Measurements from ENCODE around the gene DDX56.
"Not testable (repeated sequence)": the region's sequence is repeated elsewhere in the genome, so short reads cannot be mapped to it uniquely, and the experiment has no call there.

DDX56 gene

GRCh38 chr7:44595934-44596635, 22.4 kb upstream of the DDX56 start:
- no peak for DNase-seq

- no peak for DNase-seq
These were observed 17.2 kb upstream of the DDX56 start for GRCh38 chr7:44590910-44591309.

- no peak for DNase-seq
These were observed 14.4 kb upstream of the DDX56 start for GRCh38 chr7:44587843-44588711.

GRCh38 chr7:44583146-44583865, 9.6 kb upstream of the DDX56 start:
- DNase-seq = no peak

- peak; percentile 100 for DNase-seq
These were observed 8.3 kb upstream of the DDX56 start, which contains the start of gene TMED4 for GRCh38 chr7:44581879-44582603. TSS of gene TMED4 (minus strand) at chr7:44582231. CDS start at chr7:44582206, 25 bp downstream.

- DNase-seq = peak; percentile 75
These were observed 7.5 kb upstream of the DDX56 start for GRCh38 chr7:44580945-44581878.

- DNase-seq = no peak
These were observed 2.5 kb upstream of the DDX56 start for GRCh38 chr7:44576228-44576627.

GRCh38 chr7:44575054-44575453, 1.3 kb upstream of the DDX56 start:
- DNase-seq = no peak

GRCh38 chr7:44574287-44574872, 672 bp upstream of the DDX56 start:
- DNase-seq = no peak

- DNase-seq = no peak
These were observed 937 bp downstream of the DDX56 start for GRCh38 chr7:44572771-44573170.

- peak; percentile 29 for DNase-seq
These were observed 3.7 kb downstream of the DDX56 start for GRCh38 chr7:44569959-44570358.

GRCh38 chr7:44568771-44569560, 4.7 kb downstream of the DDX56 start:
- peak; percentile 52 for DNase-seq

- DNase-seq = no peak
These were observed 5.8 kb downstream of the DDX56 start for GRCh38 chr7:44567884-44568283.

GRCh38 chr7:44566680-44567079, 7.0 kb downstream of the DDX56 start:
- DNase-seq = no peak

- no peak for DNase-seq
These were observed 7.7 kb downstream of the DDX56 start for GRCh38 chr7:44565795-44566559.

- DNase-seq = peak; percentile 83
These were observed 8.5 kb downstream of the DDX56 start for GRCh38 chr7:44565097-44565794.

- DNase-seq = peak; percentile 48
These were observed 9.1 kb downstream of the DDX56 start for GRCh38 chr7:44564606-44565005.

GRCh38 chr7:44563171-44563679, 10.5 kb downstream of the DDX56 start:
- peak; percentile 55 for DNase-seq

GRCh38 chr7:44562622-44562962, 11.1 kb downstream of the DDX56 start:
- DNase-seq = not testable (repeated sequence)
